Peyer's patch (tissue), 4 donors: ENCODE measurements around the gene SERGEF. TPM values are rescaled to one million over a fixed set of nuclear protein-coding genes. Genes with fewer than 3 reads are reported as not detected.

Experiments used
- DNase-seq, 3 donors: peaks; one replicate each; pipeline ENCODE4 v3.0.0-alpha.2; 2017 to 2019
- H3K27ac ChIP-seq, 4 donors: fragments of 200-600 bp; sonication (generic); one replicate each; pipeline ENCODE4 v1.5.1; 2016 to 2019
- H3K27me3 ChIP-seq, 2 donors: fragments of 200-600 bp; sonication (generic); one replicate each; pipeline ENCODE4 v1.5.1; 2019
- H3K36me3 ChIP-seq, 3 donors: fragments of 200-600 bp; sonication (generic); one replicate each; pipeline ENCODE4 v1.5.1; 2016 to 2019
- H3K4me1 ChIP-seq, 4 donors: fragments of 200-600 bp; sonication (generic); one replicate each; pipeline ENCODE4 v1.5.1; 2016 to 2019
- H3K4me3 ChIP-seq, 4 donors: fragments of 200-600 bp; sonication (generic); 1 replicate in 3 of 4; 2 replicates in 1 of 4; pipeline ENCODE4 v1.5.1; 2016 to 2019; ENCODE audit warnings: mild to moderate bottlenecking in 1 of 4
- H3K9me3 ChIP-seq, 4 donors: fragments of 200-600 bp; sonication (generic); one replicate each; pipeline ENCODE4 v1.5.1; 2016 to 2019; ENCODE audit warnings: mild to moderate bottlenecking in 1 of 4
- POLR2A ChIP-seq, 2 donors: fragments of 450-650 bp; IDR thresholded peaks; one replicate each; pipeline ENCODE4 v1.5.1; 2017; ENCODE audit warnings: antibody characterized with exemption in 2 of 2, mild to moderate bottlenecking in 2 of 2, moderate library complexity in 2 of 2
- total RNA-seq, 4 donors: library from RNA; depleted of rRNA; stranded (reverse); fragments of >200 nt; gene quantifications; one replicate each; pipeline ENCODE4 v1.1.0, GENCODE V29; 2016
- TF ChIP-seq, protein P1 (sequence below), 6 experiments: fragments of 450-650 bp in 4 of 6; fragments of 200-600 bp in 2 of 6; sonication (generic) in 1 of 6; IDR thresholded peaks; one replicate each; pipeline ENCODE4 v1.5.1; 2017 to 2019; ENCODE audit warnings: antibody characterized with exemption in 6 of 6, mild to moderate bottlenecking in 3 of 6, moderate library complexity in 1 of 6

The SERGEF gene
- total RNA-seq, 4 donors from 2014 or later, result 19.4 to 40.4 (median 27.7) TPM

DNA sequence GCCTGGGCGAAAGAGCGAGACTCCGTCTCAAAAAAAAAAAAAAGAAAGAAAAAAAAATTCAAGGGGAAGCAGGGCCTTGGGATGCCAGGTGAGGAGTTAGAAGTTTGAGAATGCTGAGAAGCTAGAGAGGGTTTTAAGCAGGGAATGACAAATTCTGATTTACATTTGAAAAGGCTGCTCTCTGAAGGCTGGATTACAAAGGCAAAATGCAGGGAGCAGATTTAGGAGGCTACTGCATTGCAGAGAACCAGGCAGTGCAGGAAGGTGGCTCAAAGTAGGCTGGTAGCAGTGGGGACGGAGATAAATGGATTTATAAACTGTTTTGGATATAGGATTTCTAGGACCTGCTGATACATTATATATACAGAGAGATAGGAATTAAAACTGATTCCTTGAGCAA, 211.7 kb downstream of the SERGEF start:
- no peak for DNase-seq
- TF ChIP-seq, protein P1, sequence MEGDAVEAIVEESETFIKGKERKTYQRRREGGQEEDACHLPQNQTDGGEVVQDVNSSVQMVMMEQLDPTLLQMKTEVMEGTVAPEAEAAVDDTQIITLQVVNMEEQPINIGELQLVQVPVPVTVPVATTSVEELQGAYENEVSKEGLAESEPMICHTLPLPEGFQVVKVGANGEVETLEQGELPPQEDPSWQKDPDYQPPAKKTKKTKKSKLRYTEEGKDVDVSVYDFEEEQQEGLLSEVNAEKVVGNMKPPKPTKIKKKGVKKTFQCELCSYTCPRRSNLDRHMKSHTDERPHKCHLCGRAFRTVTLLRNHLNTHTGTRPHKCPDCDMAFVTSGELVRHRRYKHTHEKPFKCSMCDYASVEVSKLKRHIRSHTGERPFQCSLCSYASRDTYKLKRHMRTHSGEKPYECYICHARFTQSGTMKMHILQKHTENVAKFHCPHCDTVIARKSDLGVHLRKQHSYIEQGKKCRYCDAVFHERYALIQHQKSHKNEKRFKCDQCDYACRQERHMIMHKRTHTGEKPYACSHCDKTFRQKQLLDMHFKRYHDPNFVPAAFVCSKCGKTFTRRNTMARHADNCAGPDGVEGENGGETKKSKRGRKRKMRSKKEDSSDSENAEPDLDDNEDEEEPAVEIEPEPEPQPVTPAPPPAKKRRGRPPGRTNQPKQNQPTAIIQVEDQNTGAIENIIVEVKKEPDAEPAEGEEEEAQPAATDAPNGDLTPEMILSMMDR (IDR thresholded peaks at IDR 0.05), result no peak
- no peak for TF ChIP-seq POLR2A (IDR thresholded peaks at IDR 0.05)
- Histone ChIP-seq H3K4me1 (no peaks in the 10 kb centered on the region), H3K9me3 (no peaks in the 10 kb centered on the region), H3K4me3 (no peak overlapping the region), H3K36me3 (no peaks in the 10 kb centered on the region), H3K27me3 (no peaks in the 10 kb centered on the region), H3K27ac (no peak overlapping the region)

DNA sequence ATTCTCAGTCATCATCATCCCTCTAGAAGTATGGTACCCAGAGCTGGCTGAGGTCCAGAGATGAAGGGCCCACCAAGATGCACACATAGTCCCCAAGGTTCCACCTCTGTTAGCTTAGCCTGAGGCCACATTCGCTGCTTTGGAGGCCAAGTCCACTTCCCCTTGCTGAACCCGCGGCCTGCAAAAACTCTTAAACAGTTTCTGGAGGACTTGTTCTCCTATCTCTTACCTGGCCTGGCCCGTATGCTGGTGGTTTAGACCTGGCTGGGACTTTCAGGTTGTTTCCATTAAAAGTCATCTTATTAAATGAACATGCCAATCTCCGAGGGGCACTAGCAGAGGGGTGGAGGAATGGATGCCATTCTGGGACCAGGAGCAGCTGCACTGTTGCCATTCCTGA, 213.7 kb downstream of the SERGEF start:
- Histone ChIP-seq H3K27ac (no peak overlapping the region), H3K27me3 (no peaks in the 10 kb centered on the region), H3K4me1 (no peaks in the 10 kb centered on the region), H3K36me3 (no peaks in the 10 kb centered on the region), H3K9me3 (no peaks in the 10 kb centered on the region), H3K4me3 (no peak overlapping the region)
- TF ChIP-seq, protein P1 (IDR thresholded peaks at IDR 0.05), result no peak
- no peak for TF ChIP-seq POLR2A (IDR thresholded peaks at IDR 0.05)
- no peak for DNase-seq

DNA sequence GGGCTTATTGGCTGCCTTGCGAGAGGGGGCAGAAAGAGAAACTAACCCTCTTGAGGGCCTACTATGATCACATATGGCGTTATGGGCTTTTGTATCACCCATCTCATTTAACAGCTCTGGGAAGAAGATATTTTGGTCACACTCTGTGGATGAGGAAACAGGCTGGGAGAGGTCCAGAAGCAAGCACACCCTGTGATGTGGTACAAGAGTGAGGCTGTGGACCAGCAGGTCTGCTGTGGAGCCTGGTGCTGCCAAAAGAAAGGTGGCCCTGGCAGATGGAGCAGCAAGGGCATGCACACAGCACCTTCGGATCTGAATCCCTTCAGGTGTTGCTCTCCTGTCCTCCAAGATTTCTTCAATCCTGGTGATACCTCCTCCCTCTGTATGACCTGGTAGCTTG, 214.1 kb downstream of the SERGEF start:
- DNase-seq, result no peak
- Histone ChIP-seq H3K9me3 (no peaks in the 10 kb centered on the region), H3K27ac (no peak overlapping the region), H3K36me3 (no peaks in the 10 kb centered on the region), H3K27me3 (no peaks in the 10 kb centered on the region), H3K4me1 (no peaks in the 10 kb centered on the region), H3K4me3 (no peak overlapping the region)
- TF ChIP-seq POLR2A (IDR thresholded peaks at IDR 0.05), result no peak
- TF ChIP-seq, protein P1 (IDR thresholded peaks at IDR 0.05), result no peak

DNA sequence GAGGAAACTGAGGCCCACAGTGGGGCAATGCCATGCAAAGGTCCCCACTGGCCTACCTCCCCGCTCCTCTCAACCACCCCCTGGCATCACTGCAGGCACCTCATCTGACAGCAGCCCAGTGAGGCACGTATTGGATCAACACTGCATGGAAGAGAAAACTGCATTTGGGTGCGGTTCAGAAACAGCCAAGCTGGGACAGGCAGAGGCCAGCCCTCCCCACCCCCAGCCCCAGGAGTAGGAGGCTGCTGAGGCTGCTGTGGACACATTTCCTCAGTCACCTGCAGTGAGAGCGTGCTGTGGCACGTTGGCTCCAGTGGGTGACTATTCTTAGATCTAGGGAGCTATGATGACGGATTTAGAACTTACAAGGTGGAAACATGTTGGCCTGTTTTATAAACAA, 214.6 kb downstream of the SERGEF start:
- no peak overlapping the region for H3K27ac ChIP-seq
- H3K4me1 ChIP-seq, result no peaks in the 10 kb centered on the region
- H3K9me3 ChIP-seq, result no peaks in the 10 kb centered on the region
- DNase-seq, result no peak
- H3K27me3 ChIP-seq, result no peaks in the 10 kb centered on the region
- TF ChIP-seq POLR2A (IDR thresholded peaks at IDR 0.05), result no peak
- TF ChIP-seq, protein P1 (IDR thresholded peaks at IDR 0.05), result no peak
- H3K36me3 ChIP-seq, result no peaks in the 10 kb centered on the region
- no peak overlapping the region for H3K4me3 ChIP-seq

DNA sequence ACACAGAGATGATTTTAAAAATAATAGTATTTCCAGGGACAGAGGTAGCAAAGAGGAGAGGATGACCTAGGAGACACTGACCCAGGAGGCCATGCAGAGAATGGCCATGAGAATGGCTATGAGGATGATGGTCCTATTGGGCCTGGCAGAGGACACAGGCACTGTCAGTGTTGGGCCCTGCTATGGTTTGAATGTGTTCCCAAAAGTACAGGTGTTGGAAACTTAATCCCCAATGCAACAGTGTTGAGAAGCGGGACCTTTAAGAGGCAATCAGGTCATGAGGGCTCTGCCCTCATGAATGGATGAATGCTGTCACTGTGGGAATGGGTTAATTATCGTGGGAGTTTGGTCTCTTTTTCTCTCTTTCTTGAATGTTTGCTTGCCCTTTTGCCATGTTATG, 216.7 kb downstream of the SERGEF start:
- Histone ChIP-seq H3K27me3 (no peaks in the 10 kb centered on the region), H3K9me3 (no peaks in the 10 kb centered on the region)

More for the DNA sequence above, 216.7 kb downstream of the SERGEF start:
- Histone ChIP-seq H3K4me1 (no peaks in the 10 kb centered on the region), H3K27ac (no peak overlapping the region), H3K4me3 (no peak overlapping the region), H3K36me3 (no peaks in the 10 kb centered on the region)
- no peak for DNase-seq
- TF ChIP-seq POLR2A (IDR thresholded peaks at IDR 0.05), result no peak
- TF ChIP-seq, protein P1 (IDR thresholded peaks at IDR 0.05), result no peak
